ENCODE results near the gene NUCB2.

NUCB2 gene

GRCh38 chr11:17343907-17344306, 67.4 kb downstream of the NUCB2 start:
- DNase-seq, result no peak

- DNase-seq, result no peak
Measured at GRCh38 chr11:17347676-17348075, 71.1 kb downstream of the NUCB2 start.

- DNase-seq, result no peak
Measured at GRCh38 chr11:17350455-17351171, 74.1 kb downstream of the NUCB2 start.

GRCh38 chr11:17351172-17351509, 74.6 kb downstream of the NUCB2 start:
- no peak for DNase-seq

- DNase-seq, result peak; percentile 68
Measured at GRCh38 chr11:17351510-17352176, 75.1 kb downstream of the NUCB2 start, which contains the start of gene NCR3LG1. Gene NCR3LG1, plus strand, starts transcription at chr11:17351800. Its CDS starts 170 bp downstream, at chr11:17351970.

- peak; percentile 44 for DNase-seq
Measured at GRCh38 chr11:17352950-17353820, 76.6 kb downstream of the NUCB2 start.

GRCh38 chr11:17353821-17354600, 77.5 kb downstream of the NUCB2 start:
- no peak for DNase-seq

- DNase-seq, result peak; percentile 64
Measured at GRCh38 chr11:17354601-17354991, 78.1 kb downstream of the NUCB2 start.

- DNase-seq, result no peak
Measured at GRCh38 chr11:17366495-17366894, 90.0 kb downstream of the NUCB2 start.

GRCh38 chr11:17368551-17368950, 92.0 kb downstream of the NUCB2 start:
- no peak for DNase-seq

- DNase-seq, result no peak
Measured at GRCh38 chr11:17369094-17369493, 92.6 kb downstream of the NUCB2 start.

- DNase-seq, result no peak
Measured at GRCh38 chr11:17369684-17370243, 93.2 kb downstream of the NUCB2 start.

- DNase-seq, result no peak
Measured at GRCh38 chr11:17371614-17372013, 95.1 kb downstream of the NUCB2 start.

- no peak for DNase-seq
Measured at GRCh38 chr11:17375547-17375946, 99.0 kb downstream of the NUCB2 start.

GRCh38 chr11:17376493-17376892, 100.0 kb downstream of the NUCB2 start:
- no peak for DNase-seq

- no peak for DNase-seq
Measured at GRCh38 chr11:17378655-17379054, 102.1 kb downstream of the NUCB2 start.

- no peak for DNase-seq
Measured at GRCh38 chr11:17379383-17380180, 103.0 kb downstream of the NUCB2 start.

GRCh38 chr11:17381156-17381555, 104.6 kb downstream of the NUCB2 start:
- no peak for DNase-seq

All from 8988T (cell line).